Caco-2 (cell line): ENCODE data around the gene FABP1. TPM values are rescaled to one million over a fixed set of nuclear protein-coding genes. Genes with fewer than 3 reads are reported as not detected.
A peak's percentile ranks its signal among the peaks of the same experiment; 100 is the strongest.

Experiments
- Bru-seq: library from RNA; stranded (reverse); fragments of 400-500 nt; gene quantifications from one replicate; lab custom pipeline; 2021; lab: Mats Ljungman, UMichigan
- BruChase-seq, 2 experiments: library from RNA; stranded (reverse); fragments of 400-500 nt; gene quantifications; one replicate each; lab custom pipeline; 2021; lab: Mats Ljungman, UMichigan
- BruUV-seq: library from RNA; stranded (reverse); fragments of 400-500 nt; replicated peaks from 2 replicates; lab custom pipeline; 2021; lab: Mats Ljungman, UMichigan
- CTCF ChIA-PET: fragments of 300-600 bp; sonication (Branson Sonifier 250); formaldehyde crosslinking; loops from one replicate; lab custom pipeline; 2022; ENCODE audit warnings: antibody characterized with exemption; lab: Charles Lee
- POLR2A ChIA-PET: fragments of 300-600 bp; sonication (Branson Sonifier 250); formaldehyde crosslinking; loops from one replicate; lab custom pipeline; 2022; ENCODE audit warnings: antibody characterized with exemption; lab: Charles Lee
- DNase-seq, 2 experiments: peaks; one replicate each; pipeline versions ENCODE4 v3.0.0 to v3.0.0-alpha.2; 2020 to 2022
- H3K27me3 ChIP-seq: replicated peaks from 2 replicates; pipeline ENCODE4 v1.6.0; 2011; ENCODE audit warnings: low read length; ENCODE audit not compliant: control insufficient read depth, insufficient read depth
- H3K36me3 ChIP-seq: 2 replicates; pipeline ENCODE4 v1.5.1; 2011; ENCODE audit warnings: low read length; ENCODE audit not compliant: control insufficient read depth, insufficient read depth
- H3K4me1 ChIP-seq: fragments of 250-450 bp; sonication (Bioruptor Pico); 2 replicates; pipeline ENCODE4 v1.5.1; 2020; ENCODE audit warnings: mild to moderate bottlenecking
- H3K4me3 ChIP-seq: 2 replicates; pipeline ENCODE4 v1.5.1; 2011; ENCODE audit warnings: low read depth, mild to moderate bottlenecking, control low read depth, low read length
- H3K9me3 ChIP-seq: fragments of 250-450 bp; sonication (Bioruptor Pico); 2 replicates; pipeline ENCODE4 v1.5.1; 2020; ENCODE audit warnings: mild to moderate bottlenecking, moderate library complexity
- H3K27ac Mint-ChIP-seq: one replicate; pipeline ENCODE4 v1.8.0; 2022; ENCODE audit warnings: mixed read lengths; ENCODE audit not compliant: unreplicated experiment
- H3K27me3 Mint-ChIP-seq: one replicate; pipeline ENCODE4 v1.8.0; 2022; ENCODE audit warnings: mixed read lengths; ENCODE audit not compliant: insufficient read depth, unreplicated experiment
- H3K36me3 Mint-ChIP-seq: one replicate; pipeline ENCODE4 v1.8.0; 2022; ENCODE audit warnings: mild to moderate bottlenecking, mixed read lengths; ENCODE audit not compliant: insufficient read depth, unreplicated experiment
- H3K4me1 Mint-ChIP-seq: one replicate; pipeline ENCODE4 v1.8.0; 2022; ENCODE audit warnings: low read depth, mixed read lengths; ENCODE audit not compliant: unreplicated experiment
- H3K4me3 Mint-ChIP-seq: one replicate; pipeline ENCODE4 v1.8.0; 2022; ENCODE audit warnings: mild to moderate bottlenecking, moderate library complexity, mixed read lengths; ENCODE audit not compliant: unreplicated experiment
- H3K9me3 Mint-ChIP-seq: one replicate; pipeline ENCODE4 v1.8.0; 2022; ENCODE audit warnings: mixed read lengths; ENCODE audit not compliant: unreplicated experiment
- CTCF ChIP-seq, 2 experiments: fragments of 200-600 bp in 1 of 2; IDR thresholded peaks; 1 replicate in 1 of 2; 2 replicates in 1 of 2; pipeline versions ENCODE4 v1.5.1 to v1.8.0; 2011 to 2022; ENCODE audit warnings: antibody characterized with exemption in 1 of 2, control low read depth in 1 of 2, inconsistent platforms in 1 of 2, low read depth in 1 of 2, low read length in 1 of 2, mild to moderate bottlenecking in 1 of 2, moderate library complexity in 1 of 2; ENCODE audit not compliant: insufficient read depth in 1 of 2, severe bottlenecking in 1 of 2, unreplicated experiment in 1 of 2
- intact Hi-C: fragments of 100-400 bp; cut with micrococcal nuclease; formaldehyde crosslinking; loops from one replicate; pipeline ENCODE4 v1.10.0; 2022; ENCODE audit not compliant: unreplicated experiment
- long read RNA-seq: library from polyadenylated mRNA; stranded (forward); transcript quantifications from one replicate; pipeline ENCODE4 v2.0.0, GENCODE V29; 2022
- total RNA-seq: library from RNA; stranded (reverse); gene quantifications from 2 replicates; pipeline ENCODE4 v1.2.3, GENCODE V29; 2022

The FABP1 gene
- total RNA-seq (41.0 and 44.5 TPM in 2 replicates), Bru-seq, nascent RNA (percentile 76 among the genes with signal in this experiment), BruChase-seq, experiment 1, labeled RNA remaining after a 2-hour chase (percentile 76 among the genes with signal in this experiment), BruChase-seq, experiment 2, labeled RNA remaining after a 6-hour chase (percentile 80 among the genes with signal in this experiment)
- long read RNA-seq, transcript FABP1-201 (4 exons, 555 nt): major isoform, 252 of 266 reads
- long read RNA-seq, partial matches to known transcripts: 3 of 266 reads
- long read RNA-seq, other reads (novel, unspliced or antisense): 9 of 266 reads

GRCh38 chr2:88127888-88128653, at the start of gene FABP1:
Gene FABP1 (minus strand): TSS chr2:88128062. CDS start chr2:88128017, 45 bp downstream.
- H3K4me1 Mint-ChIP-seq: peaks cover 58% of the 10 kb centered on the region
- peaks cover 62% of the 10 kb centered on the region for H3K4me1 ChIP-seq
- no peaks in the 10 kb centered on the region for H3K27me3 ChIP-seq
- H3K4me3 Mint-ChIP-seq: peak within 1 kb of the TSS; percentile 58
- H3K36me3 Mint-ChIP-seq: peaks cover 12% of the 10 kb centered on the region
- intact Hi-C loops: loop anchor here (1.0 kb wide), 2 partner anchors 11 to 32 kb away; no protein-coding TSS in a partner anchor
- peak; percentile 72 to 84 for DNase-seq
- H3K9me3 ChIP-seq: no peaks in the 10 kb centered on the region
- ChIA-PET POLR2A (interaction anchor here (0.8 kb wide), 1 partner anchor 11 kb away, joined by 3 read pairs; no protein-coding TSS in a partner anchor), CTCF (interaction anchor here (0.9 to 1.4 kb wide), 3 partner anchors 11 to 68 kb away, joined by 3 to 13 read pairs (median 3); no protein-coding TSS in a partner anchor)
- H3K4me3 ChIP-seq: peak within 1 kb of the TSS; percentile 40
- no peak for TF ChIP-seq CTCF (IDR thresholded peaks at IDR 0.05; ENCODE audit: insufficient read depth in 1 of 2, low read depth in 1 of 2, low read length in 1 of 2, severe bottlenecking in 1 of 2, unreplicated experiment in 1 of 2)
- no peaks in the 10 kb centered on the region for H3K27me3 Mint-ChIP-seq
- no peaks in the 10 kb centered on the region for H3K9me3 Mint-ChIP-seq
- peaks cover 9% of the 10 kb centered on the region for H3K36me3 ChIP-seq
- H3K27ac Mint-ChIP-seq: peak within 1 kb of the TSS; percentile 69
- no TSS peak for BruUV-seq

- Mint-ChIP-seq H3K4me3 (no peak overlapping the region), H3K27ac (no peak overlapping the region), H3K9me3 (no peaks in the 10 kb centered on the region), H3K36me3 (no peaks in the 10 kb centered on the region), H3K4me1 (no peaks in the 10 kb centered on the region), H3K27me3 (no peaks in the 10 kb centered on the region)
- CTCF ChIA-PET: interaction anchor here (0.7 kb wide), 1 partner anchor 8 kb away, joined by 3 read pairs; no protein-coding TSS in a partner anchor
- POLR2A ChIA-PET: no interaction called here
- no peak for TF ChIP-seq CTCF (IDR thresholded peaks at IDR 0.05; ENCODE audit: insufficient read depth in 1 of 2, low read depth in 1 of 2, low read length in 1 of 2, severe bottlenecking in 1 of 2, unreplicated experiment in 1 of 2)
- intact Hi-C loops: no loop called here
- H3K36me3 ChIP-seq: peaks cover 1% of the 10 kb centered on the region; the same call in 1 of the 2 replicates
- no peaks in the 10 kb centered on the region; the same call in 1 of the 2 replicates for H3K27me3 ChIP-seq
- H3K9me3 ChIP-seq: no peaks in the 10 kb centered on the region
- H3K4me1 ChIP-seq: no peaks in the 10 kb centered on the region
- H3K4me3 ChIP-seq: no peak overlapping the region
- BruUV-seq: no TSS peak
- DNase-seq: no peak
Measured at GRCh38 chr2:88177556-88177955, 49.7 kb upstream of the FABP1 start.

GRCh38 chr2:88176352-88176984, 48.6 kb upstream of the FABP1 start:
- POLR2A ChIA-PET: no interaction called here
- H3K27me3 ChIP-seq: no peaks in the 10 kb centered on the region; the same call in 1 of the 2 replicates
- intact Hi-C loops: no loop called here
- CTCF ChIA-PET: no interaction called here
- peaks cover 1% of the 10 kb centered on the region; the same call in 1 of the 2 replicates for H3K36me3 ChIP-seq
- Mint-ChIP-seq H3K36me3 (no peaks in the 10 kb centered on the region), H3K9me3 (no peaks in the 10 kb centered on the region), H3K27ac (no peak overlapping the region), H3K4me3 (no peak overlapping the region), H3K27me3 (no peaks in the 10 kb centered on the region), H3K4me1 (no peaks in the 10 kb centered on the region)
- no peak overlapping the region for H3K4me3 ChIP-seq
- no peak for TF ChIP-seq CTCF (IDR thresholded peaks at IDR 0.05; ENCODE audit: insufficient read depth in 1 of 2, low read depth in 1 of 2, low read length in 1 of 2, severe bottlenecking in 1 of 2, unreplicated experiment in 1 of 2)
- DNase-seq: no peak
- no TSS peak for BruUV-seq
- H3K4me1 ChIP-seq: no peaks in the 10 kb centered on the region
- H3K9me3 ChIP-seq: no peaks in the 10 kb centered on the region
